NOMO-1 treated with DMSO at 0.1 percent for 48 hours (cell line): Measurements from ENCODE around the gene LRRC75A.
"Not testable (repeated sequence)": the region's sequence is repeated elsewhere in the genome, so short reads cannot be mapped to it uniquely, and the experiment has no call there.

Source experiments
- DNase-seq: peaks from one replicate; lab custom pipeline; 2025; ENCODE audit not compliant: unreplicated experiment; lab: John Stamatoyannopoulos, UW

Gene LRRC75A

DNA sequence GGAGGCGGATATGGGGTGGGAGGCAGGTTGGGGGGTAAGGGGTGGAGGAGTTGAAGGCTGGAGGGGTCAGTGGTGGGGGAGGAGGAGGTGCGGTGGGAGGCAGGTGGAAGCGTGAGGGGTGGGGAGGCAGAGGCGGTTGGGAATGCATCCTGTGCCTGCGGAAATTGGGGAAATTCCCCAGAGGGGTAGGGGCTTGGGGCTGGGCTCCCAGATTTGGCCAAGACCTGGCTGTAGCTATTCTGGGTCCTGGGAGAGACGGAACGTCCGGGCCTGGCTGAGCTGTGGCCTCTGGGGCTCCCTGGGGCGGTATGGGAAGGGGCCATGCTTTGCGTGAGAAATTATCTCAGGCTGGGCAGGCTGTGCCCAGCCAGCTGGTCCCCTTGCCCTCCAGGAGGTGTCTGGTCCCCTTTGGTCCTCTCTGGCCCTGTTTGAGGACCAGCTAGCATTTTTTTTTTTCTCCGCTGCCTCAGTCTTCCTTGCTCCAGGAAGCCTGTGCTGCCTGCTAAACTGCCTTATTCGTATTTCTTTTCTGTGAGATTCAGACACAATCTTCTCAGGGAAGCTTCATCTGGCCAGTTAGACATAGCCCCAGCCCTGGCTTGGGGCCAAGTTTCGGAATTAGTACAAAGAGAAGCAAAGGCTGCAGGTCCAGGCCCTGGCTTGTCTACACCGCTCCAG lies 83.9 kb downstream of the LRRC75A start:
- peak; percentile 32 for DNase-seq

DNA sequence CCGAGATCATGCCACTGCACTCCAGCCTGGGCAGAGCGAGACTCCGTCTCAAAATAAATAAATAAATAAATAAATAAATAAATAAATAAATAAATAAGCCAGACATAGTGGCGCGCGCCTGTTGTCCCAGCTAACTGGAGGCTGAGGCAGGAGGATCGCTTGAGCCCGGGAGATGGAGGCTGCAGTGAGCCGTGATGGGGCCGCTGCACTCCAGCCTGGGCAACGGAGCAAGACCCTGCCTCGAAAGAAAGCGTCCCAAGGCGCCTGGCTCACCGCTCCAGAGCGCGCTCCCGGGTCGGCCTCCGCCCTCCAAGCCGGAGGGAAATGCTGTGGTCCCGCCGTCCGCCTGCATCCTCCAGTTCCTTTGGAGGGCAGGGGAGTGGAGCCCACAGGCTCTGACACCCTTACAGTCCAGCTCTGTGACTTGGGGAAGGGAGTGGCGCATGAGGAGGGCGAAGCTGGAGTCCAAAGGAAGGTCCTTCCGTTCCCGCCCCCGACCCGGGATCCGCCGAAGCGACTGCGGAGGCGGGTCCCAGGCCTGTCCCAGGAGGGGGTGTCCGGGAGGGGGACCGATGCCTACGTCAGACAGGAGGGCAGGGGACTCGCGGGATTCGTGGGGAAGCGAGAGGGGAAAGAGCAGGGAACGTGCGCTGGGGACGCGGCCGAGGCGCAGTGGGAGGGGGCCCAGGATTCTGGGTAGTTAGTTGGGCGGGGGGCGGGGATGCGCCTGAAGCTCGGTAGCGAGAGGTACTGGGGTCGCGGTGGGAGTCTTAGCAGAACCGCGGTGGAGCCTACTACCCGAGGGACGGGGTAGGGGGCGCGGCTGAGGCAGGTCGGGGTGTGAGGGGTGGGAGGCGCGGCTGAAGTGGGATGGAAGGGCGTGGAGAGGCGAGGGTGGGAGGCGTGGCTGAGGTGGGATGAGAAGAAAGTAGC lies 85.0 kb downstream of the LRRC75A start:
- no peak for DNase-seq

DNA sequence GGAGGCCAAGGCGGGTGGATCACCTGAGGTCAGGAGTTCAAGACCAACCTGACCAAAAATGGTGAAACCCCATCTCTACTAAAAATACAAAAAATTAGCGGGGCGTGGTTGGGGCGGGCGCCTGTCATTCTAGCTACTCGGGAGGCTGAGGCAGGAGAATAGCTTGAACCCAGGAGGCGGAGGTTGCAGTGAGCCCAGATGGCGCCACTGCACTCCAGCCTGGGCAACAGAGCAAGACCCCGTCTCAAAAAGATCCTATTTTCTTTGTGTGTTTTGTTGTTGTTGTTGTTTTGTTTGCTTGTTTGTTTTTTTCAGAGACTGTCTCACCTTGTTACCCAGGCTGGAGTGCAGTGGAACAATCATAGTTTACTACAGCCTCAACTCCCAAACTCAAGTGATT lies 88.1 kb downstream of the LRRC75A start:
- not testable (repeated sequence) for DNase-seq

DNA sequence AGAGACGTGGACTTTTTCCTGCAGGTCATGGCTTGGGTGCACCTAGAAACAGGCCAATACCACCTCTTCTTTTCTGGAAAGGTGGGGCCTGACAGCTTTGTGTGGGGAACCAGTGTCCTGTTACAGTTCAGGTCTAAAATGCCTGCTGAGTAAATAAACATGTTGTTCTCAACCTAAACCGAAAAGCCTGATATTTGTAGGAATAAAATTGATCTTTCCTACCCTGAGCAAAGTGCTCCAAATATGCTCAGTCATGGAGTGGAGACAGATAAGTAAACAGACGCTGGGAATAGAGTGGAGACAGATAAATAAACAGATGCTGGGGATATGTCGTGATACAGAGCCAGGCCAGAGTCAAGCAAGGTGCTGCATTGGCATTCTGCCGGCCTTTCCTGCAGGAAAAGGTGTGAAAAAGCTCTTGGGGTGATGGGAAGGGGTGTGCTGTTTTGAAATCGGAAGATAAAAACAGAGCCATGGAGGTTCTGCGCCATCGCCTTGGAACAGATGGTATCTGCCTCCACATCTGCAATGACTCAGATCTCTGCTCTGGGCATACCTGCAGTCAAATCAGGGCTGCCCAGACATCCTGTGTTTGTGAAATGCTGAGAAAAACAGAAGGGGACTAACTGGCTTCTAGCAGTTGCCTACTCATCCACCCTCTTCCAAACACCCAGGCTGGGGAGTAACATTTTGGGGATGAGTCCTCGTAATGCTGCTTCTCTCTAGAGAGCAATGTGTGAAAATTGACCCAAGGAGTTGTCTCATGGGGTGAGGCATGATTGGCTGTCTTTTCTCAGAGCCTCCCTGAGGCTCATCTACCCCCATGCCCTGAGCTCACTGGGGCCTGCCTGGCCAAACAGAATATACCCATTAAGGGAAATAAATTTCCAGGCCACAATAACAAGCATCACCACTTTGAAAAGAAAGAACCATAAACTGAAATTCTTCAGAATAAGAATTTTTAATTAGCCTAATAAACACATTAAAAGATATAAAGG lies 93.4 kb downstream of the LRRC75A start:
- no peak for DNase-seq

DNA sequence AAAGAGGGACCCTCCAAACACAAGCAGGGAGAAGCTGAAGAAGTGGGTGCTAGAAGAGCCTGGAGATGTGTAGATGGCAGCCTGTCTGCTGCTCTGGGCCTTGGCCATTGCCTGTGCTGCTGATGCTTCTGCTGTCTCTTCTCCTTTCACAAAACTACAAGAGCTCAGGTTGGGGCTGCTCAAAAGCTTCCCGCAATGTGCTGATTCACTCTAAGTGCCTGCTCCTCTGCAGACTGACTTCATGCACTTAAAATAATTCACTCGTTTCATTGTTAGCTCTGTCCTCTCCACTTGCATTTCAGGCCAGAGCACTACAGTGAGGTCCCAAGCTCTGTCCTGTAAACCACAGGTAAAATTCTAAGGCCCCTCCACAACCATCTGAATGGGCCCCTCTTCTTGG lies 95.3 kb downstream of the LRRC75A start:
- not testable (repeated sequence) for DNase-seq

DNA sequence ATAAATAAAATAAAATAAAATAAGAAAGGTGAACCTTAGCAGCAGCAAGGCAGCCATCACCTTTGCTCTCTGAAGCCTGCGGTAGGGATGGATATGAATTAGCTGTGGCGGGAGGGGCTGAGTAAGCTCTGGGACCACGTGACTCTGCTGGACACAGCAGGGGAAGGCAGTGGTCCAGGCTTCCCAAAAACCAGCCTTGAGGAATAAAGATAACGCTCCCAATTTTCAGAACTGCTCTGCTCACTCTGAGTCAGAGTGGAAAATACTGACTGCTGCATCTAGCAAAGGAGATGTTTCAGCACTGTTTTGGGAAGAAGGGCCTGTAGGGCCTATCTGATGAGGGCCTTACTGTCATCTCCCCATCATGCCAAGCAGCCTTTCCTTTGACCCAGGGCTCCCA lies 96.1 kb downstream of the LRRC75A start:
- not testable (repeated sequence) for DNase-seq

DNA sequence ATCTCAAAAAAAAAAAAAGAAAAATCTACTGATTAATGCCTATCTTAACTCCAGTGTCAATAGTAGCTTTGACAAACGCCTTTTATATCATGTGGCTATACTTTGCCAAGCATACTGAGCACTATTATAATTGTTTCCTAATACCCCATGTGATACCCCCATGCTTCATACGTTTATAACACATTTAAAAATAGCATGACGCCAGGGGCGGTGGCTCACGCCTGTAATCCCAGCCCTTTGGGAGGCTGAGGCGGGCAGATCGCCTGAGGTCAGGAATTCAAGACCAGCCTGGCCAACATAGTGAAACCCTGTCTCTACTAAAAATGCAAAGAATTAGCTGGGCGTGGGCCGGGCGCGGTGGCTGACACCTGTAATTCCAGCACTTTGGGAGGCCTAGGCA lies 99.5 kb downstream of the LRRC75A start:
- not testable (repeated sequence) for DNase-seq
